ENCODE results near the gene IKZF3.
A peak's percentile ranks its signal among the peaks of the same experiment; 100 is the strongest.
"Not testable (repeated sequence)": the region's sequence is repeated elsewhere in the genome, so short reads cannot be mapped to it uniquely, and the experiment has no call there.

The IKZF3 gene

DNA sequence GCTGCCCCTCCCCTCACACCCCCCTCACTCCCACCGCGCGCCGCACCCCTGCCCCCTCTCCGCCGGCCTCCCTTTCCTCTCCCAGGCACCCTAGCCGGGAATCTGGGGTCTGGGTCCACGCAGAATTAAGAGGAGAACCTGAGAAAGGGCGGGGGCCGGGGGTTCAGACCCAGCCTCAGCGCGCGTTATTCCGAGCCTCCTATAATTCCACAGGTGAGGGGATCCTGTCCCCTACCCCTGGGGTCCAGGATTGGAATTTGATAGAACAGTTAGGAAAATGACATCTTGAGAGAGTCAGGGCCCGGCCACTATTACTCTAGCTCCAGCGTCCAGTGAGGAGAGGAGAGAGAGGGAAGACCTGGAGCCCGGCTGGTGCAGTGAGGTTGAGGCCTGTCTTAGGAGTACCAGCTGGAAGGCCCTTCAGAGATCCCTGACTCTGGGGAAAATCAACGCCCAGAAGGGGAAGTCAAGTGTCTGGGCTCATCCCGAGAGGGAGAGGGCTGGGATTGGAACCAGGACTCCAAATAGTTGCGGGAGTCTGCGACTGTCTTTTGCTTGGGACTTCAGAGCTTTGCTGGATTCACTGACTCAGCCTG is 109.1 kb downstream of the IKZF3 start:
- no peak for DNase-seq (ENCODE audit: low read depth)

DNA sequence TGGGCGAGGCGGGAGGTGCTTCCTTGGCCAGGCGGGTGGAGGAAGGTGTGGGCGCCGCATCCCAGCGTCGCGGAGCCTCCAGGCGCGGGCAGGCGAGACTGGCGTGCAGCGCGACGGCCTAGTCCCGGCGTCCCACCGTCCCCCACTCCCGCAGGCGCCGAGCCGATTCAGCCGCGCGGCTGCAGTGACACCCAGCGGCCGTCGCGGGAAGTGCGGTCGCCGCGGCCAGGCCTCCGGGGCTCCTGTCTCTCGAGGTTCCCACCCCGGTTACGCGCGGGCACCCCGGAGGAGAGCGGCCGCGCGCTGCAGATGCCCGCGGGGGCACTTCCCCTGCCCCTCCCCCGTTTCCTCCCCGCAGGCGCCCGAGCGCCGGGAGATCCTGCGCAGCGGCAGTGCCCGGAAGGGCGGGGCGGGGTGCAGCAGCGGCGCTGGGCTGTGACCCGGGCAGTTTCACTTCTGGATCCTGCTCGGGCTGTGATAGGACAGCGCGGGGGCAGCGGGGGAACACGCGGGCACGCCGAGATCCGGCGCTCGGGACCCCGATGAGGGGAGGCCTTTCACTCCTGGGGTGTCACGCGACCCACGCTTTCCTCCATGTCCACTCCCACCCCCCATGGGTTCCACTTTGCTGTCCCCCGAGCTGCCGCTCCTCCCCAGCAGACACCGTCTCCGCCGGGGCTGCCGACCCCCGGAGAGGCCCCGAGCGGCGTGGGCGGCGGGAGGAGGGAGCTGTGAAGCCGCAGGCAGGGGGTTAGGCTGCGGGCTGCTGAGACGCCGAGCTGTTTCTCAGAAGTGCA is 109.8 kb downstream of the IKZF3 start:
- peak; percentile 92 for DNase-seq (ENCODE audit: low read depth)

DNA sequence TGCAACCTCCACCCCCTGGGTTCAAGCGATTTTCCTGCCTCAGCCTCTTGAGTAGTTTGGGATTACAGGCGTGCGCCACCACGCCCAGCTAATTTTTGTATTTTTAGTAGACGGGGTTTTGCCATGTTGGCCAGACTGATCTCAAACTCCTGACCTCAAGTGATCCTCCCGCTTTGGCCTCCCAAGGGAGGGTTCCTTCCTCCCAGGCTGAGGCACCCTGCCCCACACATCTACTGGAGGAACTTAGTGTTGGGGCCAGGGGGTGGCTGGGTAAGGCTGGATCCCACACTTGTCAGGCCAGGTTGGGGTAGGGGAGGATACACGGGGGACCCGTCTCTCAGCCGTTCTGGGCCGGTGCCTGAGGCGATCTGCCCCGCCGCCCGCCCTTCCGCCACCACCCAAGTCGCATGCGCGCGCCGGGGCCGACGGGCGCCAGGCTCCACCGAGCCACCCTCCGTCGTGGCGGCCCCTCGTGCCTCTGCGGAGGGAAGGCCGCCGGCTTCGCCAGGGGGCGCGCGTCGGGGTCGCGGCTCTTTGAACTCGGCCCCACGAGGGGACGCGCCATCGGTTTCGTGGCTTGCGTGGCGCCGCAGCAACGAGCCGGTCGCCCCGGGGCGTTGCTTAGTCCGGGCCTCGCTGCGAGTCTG is 110.5 kb downstream of the IKZF3 start:
- DNase-seq (ENCODE audit: low read depth): no peak

DNA sequence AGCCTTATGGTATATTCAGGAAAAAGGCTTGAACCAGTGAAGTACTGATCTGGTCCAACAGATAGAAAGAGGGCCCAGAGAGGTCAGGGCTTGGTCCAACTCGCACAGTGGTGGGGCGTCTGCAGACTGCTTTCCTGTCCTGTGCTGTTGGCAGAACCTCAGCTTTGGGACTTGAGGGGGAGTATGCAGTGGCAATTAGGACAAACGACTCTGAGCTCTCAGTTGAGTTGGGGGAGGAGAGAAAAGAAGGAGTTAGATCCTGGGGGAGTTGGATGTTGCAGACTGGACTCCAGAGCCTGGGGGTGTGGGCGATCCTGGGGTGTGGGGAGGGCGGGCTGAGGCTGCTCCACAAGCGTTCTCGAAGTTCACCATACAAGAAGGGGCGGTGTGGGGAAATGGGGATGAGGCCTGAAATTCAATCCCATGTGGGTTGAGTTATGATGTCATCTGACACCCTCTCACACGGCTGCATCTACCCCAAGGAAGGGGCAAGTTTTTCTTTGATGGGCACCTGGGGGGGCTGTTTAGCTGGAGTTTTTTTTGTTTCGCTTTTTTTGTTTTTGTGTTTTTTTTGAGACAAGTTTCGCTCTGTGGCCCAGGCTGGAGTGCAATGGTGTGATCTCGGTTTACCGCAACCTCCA is 111.8 kb downstream of the IKZF3 start:
- DNase-seq (ENCODE audit: low read depth): no peak

DNA sequence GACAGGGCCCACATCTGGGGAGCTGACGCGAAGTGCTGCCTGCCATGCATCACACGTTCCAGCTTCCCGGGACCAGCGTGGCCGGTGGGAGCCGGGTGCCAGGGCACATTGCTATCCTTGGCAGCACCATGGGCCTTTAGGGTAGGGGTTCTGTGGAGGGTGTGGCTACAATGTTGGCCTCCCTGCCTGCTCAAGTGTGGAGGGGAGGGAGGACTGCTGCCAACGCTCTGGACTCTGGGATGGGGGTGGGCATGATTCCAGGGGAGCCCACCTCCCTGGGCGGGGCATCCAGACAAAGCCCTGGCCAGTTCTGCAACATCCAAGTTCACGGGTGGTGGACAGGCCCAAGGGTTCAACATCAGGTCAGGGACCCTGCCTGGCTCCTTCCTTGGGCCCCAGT is 112.5 kb downstream of the IKZF3 start:
- no peak for DNase-seq (ENCODE audit: low read depth)

DNA sequence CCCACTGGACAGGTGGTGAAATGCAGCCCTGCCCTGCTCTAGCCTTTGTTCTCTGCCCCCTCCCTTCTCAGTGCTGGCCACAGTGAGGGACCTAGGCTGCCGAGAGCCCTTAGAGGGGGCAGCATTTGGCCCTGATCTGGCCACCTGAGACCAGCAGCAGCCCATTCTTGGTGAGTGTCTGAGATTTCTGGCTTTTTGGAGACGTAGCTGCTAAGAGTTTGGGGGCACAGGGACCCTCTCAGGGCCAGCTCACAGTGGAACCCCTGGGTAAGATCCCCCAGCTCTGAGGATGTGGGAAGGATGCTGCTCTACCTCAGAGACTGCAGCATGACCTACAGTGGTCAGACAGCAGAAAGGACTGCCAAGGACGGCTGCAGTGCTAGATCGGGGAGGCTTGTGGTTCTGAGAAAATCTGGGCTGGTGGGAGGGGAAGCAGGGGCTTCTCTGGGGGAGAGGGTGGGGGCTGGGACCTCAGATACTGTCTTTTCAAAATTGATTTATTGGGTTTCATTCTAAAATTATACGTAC is 113.0 kb downstream of the IKZF3 start:
- DNase-seq (ENCODE audit: low read depth): no peak

DNA sequence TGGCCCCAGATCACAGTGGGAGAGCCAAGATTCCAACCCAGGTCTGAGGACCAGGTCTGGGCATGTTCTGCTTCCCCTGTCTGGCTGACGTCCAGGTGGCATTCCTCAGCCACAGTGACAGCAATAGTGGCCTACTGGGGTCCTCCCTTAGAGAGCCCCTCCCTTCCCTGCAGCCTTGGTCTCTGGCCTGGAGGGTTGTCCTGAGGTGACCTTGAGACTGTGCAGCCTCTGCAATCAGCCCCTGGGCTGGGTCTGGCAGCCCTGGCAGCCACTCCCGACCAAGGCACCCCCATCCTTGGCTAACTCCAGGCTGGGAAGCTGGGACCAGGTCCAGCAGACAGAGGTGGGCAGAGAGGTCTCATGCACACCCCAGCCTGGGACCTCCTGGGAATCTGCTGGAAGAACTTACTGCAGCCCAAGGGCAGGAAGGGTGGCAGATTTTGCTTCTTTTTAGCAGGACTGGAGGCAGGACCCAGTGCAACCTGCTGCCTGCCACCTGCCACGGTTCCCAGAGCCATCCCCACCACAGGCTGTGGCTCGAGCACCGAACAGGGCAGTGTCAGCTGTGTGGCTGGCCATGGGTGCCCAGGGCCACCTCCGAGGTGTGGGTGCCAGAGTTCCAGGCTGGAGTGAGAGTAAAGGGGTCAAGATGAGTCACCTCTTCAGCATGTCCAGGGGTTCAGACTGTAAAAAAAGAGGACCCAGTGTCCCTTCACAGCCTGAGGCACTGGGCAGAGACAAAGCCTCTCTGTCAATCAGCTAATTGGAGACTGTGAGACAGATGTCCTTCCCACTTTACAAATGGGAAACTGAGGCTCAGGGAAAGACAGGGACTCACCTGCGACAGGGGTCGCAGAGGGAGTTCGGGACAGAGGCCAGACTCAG is 113.7 kb downstream of the IKZF3 start:
- DNase-seq (ENCODE audit: low read depth): no peak

DNA sequence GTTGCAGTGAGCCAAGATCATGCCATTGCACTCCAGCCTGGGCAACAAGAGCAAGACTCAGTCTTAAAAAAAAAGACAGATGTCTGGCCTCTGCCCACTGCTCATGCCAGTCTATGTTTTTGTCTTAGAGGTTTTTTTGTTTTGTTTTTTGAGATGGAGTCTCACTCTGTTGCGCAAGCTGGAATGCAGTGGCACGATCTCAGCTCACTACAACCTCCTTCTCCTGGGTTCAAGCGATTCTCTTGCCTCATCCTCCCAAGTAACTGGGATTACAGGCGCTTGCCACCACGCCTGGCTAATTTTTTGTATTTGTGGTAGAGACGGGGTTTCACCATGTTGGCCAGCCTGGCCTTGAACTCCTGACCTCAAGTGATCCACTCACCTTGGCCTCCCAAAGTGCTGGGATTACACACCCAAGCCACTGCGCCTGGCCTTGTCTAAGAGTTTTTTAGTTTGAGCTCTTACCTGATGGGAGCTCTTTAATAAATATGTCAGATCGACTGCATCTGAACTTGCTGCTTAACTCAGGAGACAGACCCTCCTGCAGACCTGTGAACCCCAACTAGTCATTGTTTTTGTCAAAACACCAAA is 115.6 kb downstream of the IKZF3 start:
- not testable (repeated sequence) for DNase-seq (ENCODE audit: low read depth)

DNA sequence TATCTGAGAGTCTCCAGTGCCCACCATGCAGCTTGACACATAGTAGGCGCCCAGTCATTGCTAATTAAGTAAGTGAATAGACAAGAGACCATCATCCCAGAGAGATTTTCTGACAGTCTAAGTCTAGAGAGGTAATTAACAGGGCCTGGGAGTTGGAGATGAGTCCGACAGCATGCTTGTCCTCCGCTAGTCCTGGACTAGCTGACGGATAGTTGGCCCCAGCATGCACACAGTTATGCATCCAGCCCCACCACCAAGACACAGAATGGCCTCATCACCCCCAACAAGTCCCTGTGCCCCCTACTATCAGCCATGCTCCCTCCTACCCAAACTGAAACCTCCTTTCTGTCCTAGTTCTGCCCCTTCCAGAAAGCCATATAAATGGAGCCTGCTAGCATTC is 116.4 kb downstream of the IKZF3 start:
- no peak for DNase-seq (ENCODE audit: low read depth)

DNA sequence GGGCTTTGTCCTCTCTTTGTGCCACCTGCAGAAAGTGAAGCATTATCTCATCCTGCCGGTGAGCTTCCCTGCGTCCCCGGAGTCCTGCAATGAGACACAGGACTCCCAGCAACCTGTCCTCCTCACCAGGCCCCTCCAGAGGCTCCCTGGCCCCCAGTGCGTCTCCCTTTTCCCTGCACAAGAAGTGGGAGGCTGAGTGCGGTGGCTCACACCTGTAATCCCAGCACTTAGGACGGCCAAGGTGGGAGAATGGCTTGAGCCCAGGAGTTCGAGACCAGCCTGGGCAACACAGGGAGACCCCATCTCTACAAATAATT is 118.0 kb downstream of the IKZF3 start:
- DNase-seq (ENCODE audit: low read depth): no peak

DNA sequence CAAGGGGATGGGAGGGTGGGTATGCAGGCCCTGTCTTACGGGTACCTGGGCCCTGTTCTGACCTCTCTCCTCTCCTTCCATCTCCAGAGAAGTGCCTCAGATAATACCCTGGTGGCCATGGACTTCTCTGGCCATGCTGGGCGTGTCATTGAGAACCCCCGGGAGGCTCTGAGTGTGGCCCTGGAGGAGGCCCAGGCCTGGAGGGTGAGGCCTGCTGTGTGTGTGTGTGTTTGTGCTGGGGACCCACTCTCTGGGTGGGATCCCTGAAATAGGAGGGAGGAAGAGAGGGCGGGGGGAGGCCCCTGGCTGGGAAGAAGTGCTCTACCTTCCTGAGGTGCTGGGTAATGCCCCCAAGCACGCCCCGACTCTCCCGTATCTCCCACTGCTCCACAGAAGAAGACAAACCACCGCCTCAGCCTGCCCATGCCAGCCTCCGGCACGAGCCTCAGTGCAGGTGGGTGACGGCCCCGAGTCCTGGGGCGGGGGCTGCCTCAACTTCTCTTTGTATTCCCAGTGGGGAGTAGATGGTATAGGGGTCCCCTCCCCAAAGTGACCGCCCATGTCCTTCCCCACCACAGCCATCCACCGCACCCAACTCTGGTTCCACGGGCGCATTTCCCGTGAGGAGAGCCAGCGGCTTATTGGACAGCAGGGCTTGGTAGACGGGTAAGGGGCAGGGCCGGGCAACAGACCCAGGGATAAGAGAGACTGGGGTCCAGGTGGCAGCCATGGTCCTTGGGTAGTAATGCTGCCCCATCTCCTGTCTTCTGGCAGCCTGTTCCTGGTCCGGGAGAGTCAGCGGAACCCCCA is 118.6 kb downstream of the IKZF3 start:
- no peak for DNase-seq (ENCODE audit: low read depth)

DNA sequence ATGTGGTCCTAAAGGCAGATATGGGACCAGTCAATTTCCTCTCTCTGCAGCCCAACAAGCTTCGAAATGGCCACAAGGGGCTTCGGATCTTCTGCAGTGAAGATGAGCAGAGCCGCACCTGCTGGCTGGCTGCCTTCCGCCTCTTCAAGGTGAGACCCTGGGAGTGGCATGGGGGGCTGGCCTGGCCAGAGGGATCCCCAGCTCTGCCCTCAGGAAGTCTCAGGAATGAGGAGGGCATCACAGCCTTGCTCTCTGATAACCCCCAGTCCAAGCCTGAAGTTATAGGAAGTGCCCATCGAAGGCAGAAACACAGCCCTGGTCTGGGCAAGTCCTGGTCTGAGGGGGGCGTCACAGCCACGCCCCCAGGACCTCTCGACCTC is 119.3 kb downstream of the IKZF3 start:
- no peak for DNase-seq (ENCODE audit: low read depth)

DNA sequence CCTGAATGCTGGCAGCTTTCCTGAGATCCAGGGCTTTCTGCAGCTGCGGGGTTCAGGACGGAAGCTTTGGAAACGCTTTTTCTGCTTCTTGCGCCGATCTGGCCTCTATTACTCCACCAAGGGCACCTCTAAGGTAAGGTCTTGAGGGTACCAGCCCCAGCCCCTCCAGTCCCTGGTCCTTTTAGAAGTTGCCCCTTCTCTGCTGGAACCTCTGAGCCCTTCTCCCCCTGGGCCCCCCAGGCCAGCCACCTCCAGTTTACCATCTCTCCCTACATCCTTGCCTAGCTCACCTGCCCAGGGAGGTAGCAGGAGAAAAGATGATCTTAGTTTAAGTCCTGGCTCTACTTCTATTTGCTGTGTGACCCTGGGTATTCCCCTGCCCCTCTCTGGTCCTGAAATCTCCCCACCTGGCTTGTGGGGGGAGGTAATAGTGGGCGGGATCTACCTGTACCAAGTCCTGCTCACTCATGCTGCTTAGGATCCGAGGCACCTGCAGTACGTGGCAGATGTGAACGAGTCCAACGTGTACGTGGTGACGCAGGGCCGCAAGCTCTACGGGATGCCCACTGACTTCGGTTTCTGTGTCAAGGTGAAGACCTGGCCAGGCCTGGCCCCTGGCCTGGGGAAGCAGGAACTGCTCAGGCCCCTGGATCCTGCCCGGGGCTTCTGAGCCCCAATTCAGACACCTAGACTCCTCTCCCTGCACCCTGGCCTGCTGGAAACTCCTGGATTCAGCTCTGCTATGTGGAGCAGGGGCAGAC is 119.9 kb downstream of the IKZF3 start:
- no peak for DNase-seq (ENCODE audit: low read depth)

DNA sequence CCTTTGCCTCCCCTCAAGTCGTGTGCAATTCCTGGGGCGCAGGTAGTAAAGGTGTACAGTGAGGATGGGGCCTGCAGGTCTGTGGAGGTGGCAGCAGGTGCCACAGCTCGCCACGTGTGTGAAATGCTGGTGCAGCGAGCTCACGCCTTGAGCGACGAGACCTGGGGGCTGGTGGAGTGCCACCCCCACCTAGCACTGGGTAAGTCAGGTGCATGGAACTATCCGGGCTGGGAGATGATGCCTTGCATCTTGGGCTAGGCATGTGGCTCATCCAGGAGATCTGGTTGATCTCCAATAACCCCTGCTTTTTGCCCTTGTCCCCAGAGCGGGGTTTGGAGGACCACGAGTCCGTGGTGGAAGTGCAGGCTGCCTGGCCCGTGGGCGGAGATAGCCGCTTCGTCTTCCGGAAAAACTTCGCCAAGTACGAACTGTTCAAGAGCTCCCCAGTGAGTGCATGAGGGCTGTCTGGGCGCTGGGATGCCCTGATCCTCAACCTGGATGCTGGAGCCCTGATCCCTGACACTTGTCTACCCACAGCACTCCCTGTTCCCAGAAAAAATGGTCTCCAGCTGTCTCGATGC is 121.2 kb downstream of the IKZF3 start:
- no peak for DNase-seq (ENCODE audit: low read depth)

DNA sequence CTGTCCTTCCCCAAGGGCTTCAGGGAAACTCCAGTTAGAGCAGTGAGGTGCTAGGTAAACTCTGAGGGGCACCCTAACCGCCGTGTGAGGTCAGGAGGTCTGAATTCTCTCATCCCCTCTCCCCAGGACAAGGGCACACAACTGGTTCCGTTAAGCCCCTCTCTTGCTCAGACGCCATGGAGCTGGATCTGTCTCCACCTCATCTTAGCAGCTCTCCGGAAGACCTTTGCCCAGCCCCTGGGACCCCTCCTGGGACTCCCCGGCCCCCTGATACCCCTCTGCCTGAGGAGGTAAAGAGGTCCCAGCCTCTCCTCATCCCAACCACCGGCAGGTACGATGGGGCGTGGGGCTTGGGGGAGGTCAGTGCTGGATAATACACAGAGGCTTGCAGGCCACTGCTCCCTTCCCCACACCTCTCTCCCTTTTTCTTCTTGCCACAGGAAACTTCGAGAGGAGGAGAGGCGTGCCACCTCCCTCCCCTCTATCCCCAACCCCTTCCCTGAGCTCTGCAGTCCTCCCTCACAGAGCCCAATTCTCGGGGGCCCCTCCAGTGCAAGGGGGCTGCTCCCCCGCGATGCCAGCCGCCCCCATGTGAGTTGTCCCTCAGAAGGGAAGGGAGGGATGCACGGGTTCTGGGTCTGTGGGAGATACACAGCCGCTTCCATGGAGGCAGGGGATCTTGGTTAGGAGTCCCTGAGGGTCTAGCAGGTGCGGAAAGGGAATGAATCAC is 121.8 kb downstream of the IKZF3 start:
- DNase-seq (ENCODE audit: low read depth): no peak

DNA sequence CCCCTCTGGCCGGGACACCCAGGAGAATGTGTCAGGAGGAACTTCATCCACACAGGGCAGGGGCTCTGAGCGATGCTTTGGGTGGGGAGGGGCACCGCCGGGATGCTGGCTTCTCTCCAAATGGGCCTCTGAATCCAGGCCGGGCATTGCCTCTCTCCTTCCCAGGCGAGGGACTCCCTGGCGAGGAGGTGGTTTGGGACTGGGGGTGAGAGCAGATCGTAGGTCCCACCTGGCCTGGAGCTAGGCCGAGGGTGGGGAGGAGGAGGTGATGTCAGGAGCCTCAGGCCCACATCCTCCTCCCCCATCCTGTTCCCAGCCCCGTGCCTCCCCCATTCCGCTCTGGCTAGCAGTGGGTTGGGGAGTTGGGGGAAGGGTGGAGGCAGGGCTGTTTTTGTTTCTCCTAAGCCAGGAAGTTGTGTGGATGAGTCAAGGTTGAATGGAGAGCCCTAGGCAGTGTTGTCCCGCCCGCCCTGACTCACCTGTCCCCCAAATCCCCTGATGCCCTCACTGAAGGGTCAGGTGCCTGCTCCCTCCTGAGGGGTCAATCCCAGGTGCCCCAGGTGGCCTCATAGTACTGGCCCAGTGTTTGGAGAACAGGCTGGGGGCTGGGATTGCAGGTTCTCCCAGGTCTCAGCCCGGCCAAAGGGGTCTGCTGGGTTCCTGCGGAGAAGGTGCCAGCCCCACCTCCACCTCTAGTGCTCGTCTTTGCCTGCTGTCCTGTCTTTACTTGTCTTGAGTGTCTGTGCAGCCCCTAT is 123.6 kb downstream of the IKZF3 start:
- no peak for DNase-seq (ENCODE audit: low read depth)

DNA sequence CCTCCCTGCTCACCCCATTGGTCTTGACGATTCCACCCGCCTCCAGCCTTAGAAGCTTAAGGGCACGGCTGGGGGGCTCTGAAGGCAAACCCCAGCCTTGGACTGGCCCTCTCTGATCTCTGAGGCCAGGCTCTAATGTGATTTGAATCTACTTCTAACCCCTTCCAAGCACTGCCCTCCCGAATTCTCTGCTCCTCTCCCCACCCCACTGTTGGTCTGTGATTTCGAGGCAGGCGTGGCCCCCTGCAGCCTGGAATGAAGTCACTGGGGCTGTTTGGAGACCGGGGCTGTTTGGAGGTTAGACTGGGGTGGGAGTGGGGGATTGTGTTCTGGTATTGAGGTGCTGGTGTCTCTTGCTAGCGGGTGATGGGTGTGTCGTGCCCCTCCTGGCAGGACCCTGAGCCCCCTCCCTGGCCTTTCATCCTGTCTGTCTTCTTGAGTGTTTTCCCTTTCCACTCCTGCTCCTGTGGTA is 124.2 kb downstream of the IKZF3 start:
- no peak for DNase-seq (ENCODE audit: low read depth)
